C4-2B (cell line): Measurements from ENCODE around the gene RAB3D.

Experiments
- CTCF ChIP-seq: fragments of 450-650 bp; conservative IDR thresholded peaks from 2 replicates; pipeline ENCODE4 v1.5.1; 2017; ENCODE audit warnings: mild to moderate bottlenecking
- ZFX ChIP-seq: fragments of 450-650 bp; IDR thresholded peaks from 2 replicates; pipeline ENCODE4 v1.6.1; 2017

GRCh38 chr19:11356676-11357550 lies 17.5 kb upstream of the RAB3D start:
- no peak for TF ChIP-seq CTCF
- no peak for TF ChIP-seq ZFX
